HuH-7 (cell line): ENCODE results near the gene HDAC4.
A peak's percentile ranks its signal among the peaks of the same experiment; 100 is the strongest.

Experiments used
- DNase-seq: peaks from one replicate; pipeline ENCODE4 v3.0.0; 2011; ENCODE audit warnings: low spot score

The HDAC4 gene

DNA sequence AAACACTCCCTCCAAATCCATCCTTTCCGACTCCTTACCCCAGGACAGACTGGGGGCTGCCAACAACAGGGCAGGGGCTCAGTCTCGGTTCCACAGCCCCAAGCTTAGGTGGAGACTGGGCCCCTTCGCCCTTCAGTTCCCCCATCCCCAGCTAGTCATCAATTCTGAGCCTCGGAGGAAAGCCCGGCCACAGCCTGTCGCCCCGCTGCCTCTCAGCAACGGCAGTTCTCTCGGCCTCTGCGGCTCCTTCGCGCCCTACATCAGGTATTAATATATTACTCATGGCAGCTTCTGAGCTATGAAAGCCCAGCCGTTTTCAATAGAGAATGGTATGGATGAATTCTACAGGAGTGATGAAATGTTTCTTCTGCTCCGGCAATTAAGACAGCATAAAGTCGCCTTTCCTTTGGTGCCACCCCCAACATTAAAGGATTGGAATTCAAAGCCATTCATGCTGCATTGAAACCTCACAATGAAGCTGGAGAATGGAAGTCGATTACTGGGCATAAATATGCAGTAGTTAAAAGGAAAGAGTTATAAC is 2.8 kb downstream of the HDAC4 start:
- no peak for DNase-seq

DNA sequence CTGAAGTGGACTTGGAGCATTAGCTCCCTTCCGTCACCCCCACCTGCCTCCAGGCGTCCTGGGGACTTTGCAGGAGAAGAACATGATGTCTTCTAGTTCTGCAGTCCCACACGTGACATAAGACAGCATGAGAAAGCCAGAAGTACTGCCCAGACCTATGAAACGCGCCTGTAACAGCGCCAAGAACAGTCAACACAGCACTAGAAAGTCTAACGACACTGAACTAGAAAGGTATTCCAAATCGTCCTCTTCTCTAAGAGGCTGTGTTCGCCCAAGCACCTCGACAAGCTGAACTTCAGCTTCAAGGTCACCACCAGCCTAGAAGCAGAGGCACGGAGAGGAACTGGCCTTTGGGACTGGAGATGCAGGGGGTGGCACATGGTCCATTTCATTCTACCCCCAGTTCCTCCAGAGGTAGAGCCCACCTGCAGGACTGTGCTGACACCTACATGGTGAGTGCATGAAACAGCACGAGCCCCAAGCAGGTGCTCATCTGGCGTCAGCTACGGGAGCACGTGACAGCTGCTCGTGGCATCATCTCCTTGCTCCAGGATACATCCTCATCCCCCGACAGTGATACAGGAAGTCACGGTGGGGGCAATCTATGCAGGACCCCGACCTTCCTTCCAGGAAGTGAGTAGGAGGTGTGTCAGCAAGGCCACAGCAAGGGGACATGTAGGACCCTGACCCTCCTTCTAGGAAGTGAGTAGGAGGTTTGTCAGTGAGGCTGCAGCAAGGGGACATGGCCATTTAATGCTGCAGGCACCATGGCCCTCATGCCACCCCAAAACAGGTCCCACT is 3.7 kb downstream of the HDAC4 start:
- peak; percentile 31 for DNase-seq

DNA sequence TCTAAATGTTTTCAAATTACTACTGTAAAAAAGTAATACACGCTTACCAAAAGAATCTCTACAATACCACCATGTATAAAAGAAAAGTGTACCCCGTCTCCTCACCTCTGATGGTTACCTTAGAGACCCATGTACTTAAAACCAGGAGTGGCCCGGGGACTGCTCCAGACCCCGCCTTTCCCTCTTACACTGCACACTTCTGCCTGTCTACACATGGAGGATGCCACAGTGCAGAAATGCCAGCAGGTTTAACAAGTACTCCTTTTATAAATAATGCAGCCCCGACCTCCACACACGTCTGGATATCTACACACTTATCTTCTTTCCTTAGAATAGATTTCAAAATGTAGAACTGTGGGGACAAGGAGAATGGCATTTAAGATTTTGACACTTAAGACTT is 5.3 kb downstream of the HDAC4 start:
- no peak for DNase-seq

DNA sequence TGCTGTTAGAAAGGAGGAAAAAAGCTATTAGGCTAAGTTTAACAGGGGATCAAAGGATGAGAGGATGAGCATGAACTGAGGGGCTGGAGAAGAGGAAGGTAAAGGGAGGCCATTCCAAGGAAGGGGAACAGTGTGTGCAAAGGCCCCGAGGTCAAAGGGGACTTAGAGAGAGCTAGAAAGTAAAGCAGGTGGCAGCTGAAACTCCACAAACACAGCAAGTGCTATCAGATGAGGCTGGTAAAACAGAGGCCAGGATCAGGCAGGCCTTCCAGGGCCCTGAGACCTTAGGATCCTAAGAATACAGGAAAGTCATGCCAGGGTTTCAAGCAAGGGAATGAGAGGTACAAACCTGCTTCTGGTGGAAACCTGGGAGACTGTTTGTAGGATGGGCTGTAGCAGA is 5.8 kb downstream of the HDAC4 start:
- no peak for DNase-seq

DNA sequence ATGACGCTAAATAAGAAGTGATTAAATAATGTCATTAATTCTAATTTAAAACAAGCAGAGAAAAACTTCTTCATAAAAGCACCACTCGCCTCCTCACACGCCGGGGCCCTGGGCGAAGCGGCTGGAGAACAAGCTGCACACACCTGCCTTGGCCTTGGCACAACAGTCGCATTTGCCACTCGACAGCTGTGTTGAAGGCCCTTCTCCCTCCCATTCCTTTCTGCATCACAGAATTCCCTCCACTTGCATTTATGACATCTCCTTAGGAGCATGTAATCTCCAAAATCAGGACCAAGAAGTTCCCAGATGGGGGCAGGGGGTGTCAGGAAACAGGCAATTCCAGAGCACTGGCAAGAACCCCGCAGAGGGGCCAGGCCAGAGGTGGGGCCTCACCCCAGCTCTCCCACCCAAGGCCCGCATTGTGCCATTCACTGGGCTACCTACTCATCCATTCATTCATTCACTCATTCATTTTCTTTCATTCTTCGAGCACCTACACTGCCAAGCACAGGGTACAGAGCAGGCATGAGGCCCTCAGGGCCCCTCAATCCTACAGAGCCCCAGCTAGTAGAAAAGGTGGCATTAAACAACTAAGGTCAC is 6.4 kb downstream of the HDAC4 start:
- no peak for DNase-seq

DNA sequence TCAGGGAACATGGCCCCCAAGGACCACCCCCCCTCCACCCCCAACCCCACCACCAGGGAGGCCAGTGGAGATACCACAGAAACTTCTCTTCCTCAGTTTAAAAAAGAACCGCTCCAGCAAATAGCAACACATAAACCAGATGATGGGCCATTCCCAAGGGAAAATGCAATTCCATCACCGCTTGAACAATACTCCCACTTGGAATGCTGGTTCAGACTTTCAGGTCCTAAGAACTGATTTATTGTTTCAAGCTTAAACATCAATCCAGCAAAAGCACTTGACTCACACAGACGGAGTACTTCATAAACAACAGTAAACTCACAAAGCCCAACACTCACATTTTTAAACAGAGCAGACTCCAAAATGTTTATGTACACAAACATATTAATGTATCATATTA is 6.9 kb downstream of the HDAC4 start:
- no peak for DNase-seq

DNA sequence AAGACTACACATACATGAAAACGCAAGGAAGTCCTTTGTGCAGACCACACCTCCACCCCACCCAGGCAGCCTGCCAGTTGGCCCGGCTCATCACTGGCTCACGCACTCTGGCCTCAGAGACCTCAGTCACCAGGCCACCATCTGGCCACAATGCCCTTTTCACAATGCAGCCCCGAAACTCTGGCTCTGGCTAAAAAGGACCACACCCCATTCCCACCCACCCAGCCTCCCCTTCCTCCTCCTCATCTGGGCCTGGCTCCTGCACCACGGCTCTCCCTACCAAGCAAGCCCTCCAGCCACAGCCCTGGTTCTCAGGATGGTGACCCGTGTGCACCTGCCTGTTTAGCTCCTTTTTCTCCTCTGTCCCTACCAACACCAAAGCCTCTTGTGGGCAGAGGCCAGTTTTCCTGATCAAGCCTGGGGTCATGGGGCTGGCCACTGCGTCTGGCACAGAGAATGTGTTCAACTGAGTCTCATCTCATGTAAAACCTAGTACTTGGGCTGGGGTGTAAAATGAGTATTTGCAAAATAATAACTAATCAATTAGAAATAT is 7.4 kb downstream of the HDAC4 start:
- no peak for DNase-seq

DNA sequence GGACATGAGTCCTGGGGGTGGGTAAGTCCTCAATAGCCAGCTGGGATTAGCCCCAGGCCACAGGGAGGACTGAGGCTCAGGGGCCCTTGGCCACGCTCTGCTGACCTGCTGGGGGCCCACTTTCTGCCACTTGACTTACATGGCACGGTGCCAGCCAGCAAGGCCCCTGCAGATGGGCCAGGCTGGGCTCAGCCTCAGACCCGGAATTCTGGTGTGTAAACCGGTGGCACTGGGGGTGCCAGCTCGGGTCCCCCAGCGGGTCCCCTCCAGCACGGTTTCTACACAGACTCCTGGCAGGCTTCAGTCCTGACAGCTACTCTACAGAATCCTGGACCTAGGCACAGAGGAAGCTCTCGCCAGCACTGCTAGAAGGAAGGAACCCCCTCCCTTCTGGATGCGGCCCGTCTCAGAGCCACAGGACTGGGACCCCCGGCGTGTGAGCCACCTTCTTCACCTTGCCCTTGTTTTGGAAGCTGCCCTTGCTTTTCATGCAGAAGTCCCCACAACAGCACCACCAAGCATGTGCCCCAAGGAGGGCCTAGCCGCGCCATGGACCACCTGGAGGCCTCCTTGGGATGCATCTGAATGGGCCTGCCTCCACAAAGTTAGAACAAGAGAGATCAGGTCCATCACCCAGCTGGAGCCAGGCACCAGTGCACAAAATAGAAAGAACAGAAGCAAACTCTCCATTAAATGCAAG is 8.0 kb downstream of the HDAC4 start:
- no peak for DNase-seq

DNA sequence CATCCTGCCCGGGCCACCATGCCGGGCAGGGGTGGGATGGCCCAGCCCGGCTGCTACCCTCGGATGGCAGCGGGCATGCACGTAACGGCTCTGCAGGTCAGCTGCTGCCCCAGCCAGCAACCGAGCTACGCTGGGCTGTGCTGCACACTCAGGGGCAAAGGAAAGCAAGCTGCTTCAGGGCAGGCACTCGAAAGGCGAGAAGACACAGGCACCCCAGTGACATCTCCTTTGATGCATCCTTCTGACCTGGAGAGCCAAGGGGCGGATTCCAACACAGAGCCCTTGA is 8.8 kb downstream of the HDAC4 start:
- DNase-seq: no peak

DNA sequence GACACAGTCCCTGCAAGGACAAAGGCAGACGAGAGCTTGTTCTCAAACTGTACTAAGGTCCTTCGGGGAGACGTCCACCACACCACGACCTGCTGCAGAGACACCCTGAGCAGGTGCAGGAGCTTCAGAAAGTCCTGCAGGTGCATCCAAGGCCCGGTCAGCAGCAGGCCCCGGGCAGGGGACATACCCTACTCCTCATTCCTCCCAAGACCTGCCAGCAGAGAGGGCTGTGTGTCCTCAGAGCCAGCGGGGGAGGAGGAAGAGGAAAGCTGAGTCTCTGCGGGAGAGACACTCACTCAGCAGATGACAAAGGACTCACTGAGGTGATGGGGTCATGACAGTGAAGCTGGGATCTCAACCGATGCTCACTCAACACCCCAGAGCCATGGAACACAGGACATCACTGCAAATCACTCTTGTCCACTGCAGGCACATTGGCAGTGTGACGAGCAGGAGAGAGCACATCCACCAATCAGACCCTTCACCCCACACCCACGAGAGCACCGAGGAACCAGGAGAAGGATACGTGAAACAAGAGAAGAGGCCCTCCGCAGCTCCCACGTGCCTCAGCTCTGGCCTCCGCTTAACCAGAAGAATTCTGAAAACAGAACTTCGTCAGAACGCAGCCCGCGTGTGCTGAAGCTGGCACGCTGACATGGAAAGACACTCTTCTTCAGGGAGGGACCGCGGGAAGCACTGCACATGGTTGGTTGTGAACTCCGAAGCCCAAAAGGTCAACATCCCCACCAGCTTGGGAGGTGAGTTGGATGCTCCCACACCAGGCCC is 9.3 kb downstream of the HDAC4 start:
- DNase-seq: no peak

DNA sequence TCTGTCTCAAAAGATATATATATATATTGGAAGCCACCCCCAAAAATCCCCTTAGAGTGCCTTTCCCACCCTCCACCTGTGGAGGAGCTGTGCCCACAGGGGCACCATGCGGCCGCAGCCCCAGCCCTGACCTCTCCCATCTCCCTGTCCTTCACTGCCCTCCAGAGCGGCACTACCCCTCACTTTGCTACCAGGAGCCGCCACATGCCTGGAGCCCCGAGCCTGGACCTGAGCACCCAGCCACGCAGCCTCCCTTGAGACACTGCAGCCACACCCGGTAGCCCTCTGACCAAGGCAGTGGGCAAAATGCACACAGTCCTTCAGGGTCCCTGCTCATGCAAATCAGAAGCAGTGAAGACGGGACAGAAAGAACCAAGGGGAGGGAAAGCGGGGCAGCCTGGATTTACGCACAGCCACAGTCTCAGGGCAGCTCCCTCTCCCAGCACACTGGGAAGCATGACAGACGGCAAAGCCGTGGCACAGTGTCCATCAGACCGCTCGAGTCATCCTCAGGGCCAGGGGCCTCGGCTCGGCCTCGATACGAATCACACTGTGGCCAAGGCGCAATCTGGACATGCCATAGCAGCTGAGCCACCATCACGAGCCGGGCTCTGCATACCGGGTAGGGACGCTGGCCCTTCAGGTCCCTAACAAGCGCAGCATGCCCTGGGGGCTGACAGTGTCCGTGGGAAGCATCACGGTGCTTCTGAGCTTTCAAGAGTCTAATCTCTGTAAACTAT is 10.1 kb downstream of the HDAC4 start:
- DNase-seq: no peak

DNA sequence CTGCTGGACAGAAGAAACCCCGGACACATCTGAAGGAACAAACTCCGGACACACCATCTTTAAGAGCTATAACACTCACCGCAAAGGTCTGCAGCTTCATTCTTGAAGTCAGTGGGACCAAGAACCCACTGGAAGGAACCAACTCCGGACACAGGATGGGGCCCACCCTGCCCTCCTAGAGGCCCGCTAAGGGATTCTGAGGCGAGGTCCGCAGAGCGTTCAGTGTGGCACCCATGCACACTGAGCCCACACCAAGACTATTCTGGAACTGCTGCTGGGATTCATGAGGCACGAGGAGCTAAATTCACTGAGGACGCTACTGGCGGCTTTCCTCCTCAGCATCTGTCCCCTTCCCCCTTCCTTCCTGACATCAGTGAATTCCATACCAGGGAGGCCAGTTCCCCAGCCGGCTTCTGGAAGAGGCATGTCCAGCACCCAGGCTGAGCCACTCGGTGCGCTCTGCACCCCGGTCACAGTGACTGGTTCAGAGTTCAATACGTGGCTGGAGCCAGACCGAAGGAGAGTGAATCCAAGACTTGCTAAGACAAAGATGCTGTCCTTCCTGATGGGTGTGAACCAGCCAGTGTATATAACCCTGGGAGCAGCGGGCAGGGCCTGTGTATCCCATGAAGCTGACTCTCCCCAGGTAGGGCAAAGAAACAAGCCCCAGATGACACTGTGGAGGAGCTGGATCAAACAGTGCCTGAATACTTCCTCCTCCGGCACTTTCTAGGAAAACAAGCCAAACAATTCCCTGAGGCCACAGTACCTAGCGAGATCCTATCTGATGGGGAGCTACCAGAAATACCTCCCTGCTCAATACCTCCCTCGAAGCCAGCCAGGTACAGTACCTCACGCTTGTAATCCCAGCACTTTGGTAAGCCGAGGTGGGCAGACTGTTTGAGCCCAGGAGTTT is 11.1 kb downstream of the HDAC4 start:
- no peak for DNase-seq

DNA sequence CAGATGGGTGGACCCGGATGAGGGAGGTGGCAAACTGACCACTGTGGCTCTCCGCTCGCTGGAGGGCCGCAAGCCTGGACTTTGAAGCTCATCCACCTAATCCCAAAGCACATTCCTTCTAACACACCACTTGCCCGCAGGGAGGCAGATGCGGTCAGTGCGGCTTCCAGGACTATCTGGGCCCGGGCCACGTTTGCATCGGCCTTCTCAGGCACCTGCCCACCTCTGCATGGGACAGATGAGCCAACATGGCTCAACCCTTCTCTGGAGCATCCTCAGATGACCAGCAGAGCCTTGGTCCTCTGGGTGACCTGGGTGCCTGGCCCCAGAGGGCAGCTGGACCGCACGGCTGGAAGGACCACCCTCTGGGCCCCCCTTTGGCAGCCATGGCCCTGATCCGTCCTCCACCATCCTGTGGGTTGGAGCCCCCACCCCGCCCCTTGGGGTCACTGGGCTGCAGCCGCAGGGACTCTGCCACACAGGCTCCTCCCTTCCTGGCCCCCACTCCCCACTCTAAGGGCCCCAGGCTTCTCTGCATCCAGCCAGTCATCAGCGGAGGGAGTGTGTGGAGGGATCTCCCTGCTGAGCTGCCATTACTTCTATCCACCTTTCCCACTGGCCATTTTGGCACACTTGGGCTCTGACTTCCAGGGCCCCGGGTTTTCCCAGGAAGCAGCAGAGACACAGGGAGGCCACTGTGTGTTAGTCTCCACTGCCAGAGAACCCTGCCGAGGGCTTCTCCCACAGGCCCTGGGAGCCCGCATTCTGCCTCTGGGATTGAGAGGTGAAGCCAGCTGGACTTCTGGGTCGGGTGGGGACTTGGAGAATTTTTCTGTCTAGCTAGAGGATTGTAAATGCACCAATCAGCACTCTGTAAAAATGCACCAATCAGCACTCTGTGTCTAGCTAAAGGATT is 12.3 kb downstream of the HDAC4 start:
- DNase-seq: no peak

DNA sequence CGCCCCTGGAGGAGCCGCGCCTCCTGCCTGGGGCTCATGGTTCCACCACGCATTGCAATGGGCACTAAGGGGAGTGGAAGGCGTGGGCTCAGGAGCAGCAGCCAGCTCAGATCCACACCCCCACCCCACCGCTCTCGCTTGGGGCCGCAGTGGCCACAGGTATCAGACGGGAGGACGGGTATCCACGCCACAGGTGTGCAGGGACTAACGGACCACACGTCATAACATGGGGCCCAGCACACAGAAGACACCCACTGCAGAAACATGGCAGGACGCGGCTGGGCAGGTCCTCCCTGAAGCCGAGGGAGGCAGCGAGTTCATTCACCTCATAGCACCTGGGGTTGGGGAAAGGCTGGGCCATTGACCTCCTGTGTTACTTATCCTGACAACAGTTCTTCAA is 13.0 kb downstream of the HDAC4 start:
- DNase-seq: no peak

DNA sequence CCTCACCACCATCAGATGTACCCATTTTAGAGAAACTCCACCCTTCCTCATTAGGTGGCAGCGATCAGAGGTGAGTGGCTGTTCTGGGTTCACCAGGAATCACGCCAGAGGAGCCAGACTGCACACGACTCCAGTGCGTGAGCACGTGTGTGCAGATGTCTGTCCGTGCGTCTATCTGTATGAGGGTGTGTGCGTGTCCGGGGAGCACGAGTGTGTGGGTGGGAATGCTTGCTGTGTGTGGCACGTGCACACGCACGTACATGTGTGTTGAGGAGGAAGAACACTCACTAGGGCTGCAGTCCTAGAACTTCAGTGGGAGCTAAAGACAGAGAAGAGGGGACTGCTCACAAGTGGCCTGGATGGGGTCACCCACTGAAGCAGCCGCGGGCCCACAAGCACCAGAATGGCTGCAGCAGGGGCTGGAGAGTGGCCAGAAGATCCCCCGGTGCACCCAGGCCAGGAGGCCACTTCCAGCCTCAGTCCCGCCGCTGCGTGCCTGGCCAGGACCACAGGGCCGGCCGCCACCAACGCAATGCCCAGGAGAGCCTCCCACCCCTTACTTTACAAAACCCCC is 13.9 kb downstream of the HDAC4 start:
- DNase-seq: no peak

DNA sequence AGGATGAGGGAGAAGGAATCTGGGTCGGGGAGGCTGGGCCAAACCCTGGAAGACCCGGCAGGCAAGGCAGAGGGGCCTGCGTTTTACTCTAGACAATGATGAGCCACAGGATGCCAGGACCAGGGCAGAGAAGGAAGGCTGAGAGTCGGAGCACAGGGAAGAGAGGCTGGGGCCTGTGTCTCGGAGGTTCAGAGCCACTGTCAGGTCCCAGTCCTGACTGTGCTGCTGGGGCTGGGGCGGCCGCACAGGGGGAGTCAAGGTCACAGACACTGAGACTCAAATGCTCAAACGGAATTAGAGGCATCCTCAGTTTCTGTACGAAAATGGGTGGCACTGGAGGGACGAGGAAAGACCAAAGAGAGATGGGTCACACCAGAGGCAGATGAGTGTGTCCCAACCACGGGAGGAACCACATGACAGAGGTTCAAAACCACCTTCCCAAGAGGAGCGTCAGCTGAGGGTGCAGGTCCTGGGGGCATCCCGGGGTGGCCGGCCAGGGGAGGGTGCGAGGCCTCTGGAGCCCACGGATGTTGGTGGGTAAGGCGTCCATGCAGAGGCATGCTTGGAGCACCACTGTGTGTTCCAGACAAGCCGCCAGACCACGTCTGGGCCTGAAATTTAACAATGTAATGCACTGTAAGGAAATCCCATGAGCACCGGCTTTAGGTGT is 14.7 kb downstream of the HDAC4 start:
- DNase-seq: no peak

DNA sequence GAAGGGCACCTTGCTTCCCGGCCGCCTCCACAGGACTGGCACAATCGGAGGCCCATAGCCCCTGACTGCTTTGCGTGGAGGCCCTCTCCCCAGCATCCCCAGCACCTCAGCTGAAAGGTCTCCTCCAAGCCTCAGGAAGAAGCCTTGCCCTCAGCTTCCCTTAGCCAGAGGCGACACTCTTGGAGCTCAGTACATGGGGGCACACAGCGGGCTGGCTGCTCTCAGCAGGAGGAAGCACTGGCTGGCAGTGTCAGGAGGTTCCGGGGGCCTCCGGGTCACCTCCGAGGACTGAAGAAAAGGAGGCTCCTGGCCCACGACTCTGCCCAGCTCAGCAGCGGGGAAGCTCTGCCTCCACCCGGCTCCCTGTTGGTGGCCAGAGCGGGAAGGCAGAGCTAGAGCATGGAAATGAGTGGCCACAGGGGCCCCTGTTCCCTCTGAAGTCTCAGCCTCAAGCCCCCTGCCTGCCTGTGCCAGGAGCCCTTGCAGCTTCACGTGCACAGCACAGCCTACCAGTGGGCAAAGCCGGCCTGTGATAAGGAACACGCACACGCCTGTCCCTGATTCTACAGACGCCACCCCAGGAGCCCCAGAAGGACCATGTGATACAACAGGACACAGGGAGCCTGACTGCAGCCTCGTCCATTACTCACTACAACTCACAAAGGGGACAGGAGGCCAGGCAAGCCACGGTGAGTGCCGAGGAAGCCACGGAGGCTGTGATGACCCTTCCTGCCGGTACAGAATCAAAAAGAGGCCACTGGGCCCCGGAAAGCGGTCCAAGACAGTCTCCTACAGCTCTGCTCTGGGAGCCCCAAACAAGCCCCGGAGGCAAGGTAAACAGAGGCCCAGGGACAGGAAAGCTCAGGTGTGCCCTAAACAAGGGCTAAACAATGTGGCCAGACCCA is 15.5 kb downstream of the HDAC4 start:
- DNase-seq: no peak
